Upper lobe of right lung (tissue), 1 donor: ENCODE measurements around the gene CENPH. TPM values are rescaled to one million over a fixed set of nuclear protein-coding genes. Genes with fewer than 3 reads are reported as not detected.
"Not testable (repeated sequence)": the region's sequence is repeated elsewhere in the genome, so short reads cannot be mapped to it uniquely, and the experiment has no call there.

Experiments
- ATAC-seq: fragments of 200-7000 bp; cut with Tn5 transposase; one replicate; pipeline ENCODE4 v1.9.1; 2020; ENCODE audit warnings: mild to moderate bottlenecking, moderate library complexity
- DNase-seq: peaks from one replicate; pipeline ENCODE4 v3.0.0-alpha.2; 2020
- H3K27ac ChIP-seq: fragments of 200-600 bp; one replicate; pipeline ENCODE4 v1.8.0; 2022
- H3K27me3 ChIP-seq: fragments of 200-600 bp; one replicate; pipeline ENCODE4 v1.8.0; 2022; ENCODE audit warnings: mild to moderate bottlenecking
- H3K36me3 ChIP-seq: fragments of 200-600 bp; one replicate; pipeline ENCODE4 v1.8.0; 2022
- H3K4me1 ChIP-seq: fragments of 200-600 bp; one replicate; pipeline ENCODE4 v1.8.0; 2022
- H3K4me3 ChIP-seq: fragments of 200-600 bp; one replicate; pipeline ENCODE4 v1.8.0; 2022; ENCODE audit warnings: mild to moderate bottlenecking
- H3K9me3 ChIP-seq: fragments of 200-600 bp; one replicate; pipeline ENCODE4 v1.8.0; 2022
- intact Hi-C: fragments of 100-400 bp; cut with DNase I; formaldehyde crosslinking; loops from one replicate; pipeline ENCODE4 v1.11.0; 2022
- long read RNA-seq: library from polyadenylated mRNA; unstranded; transcript quantifications from one replicate; pipeline ENCODE4 v2.0.0, GENCODE V29; 2021
- total RNA-seq: library from RNA; stranded (reverse); fragmentation: NEBNext Ultra II Directional; extraction: Animal tissue kit (Norgen Biotek cat#: 25700); gene quantifications from one replicate; pipeline ENCODE4 v1.2.1, GENCODE V29; 2021
- TF ChIP-seq, protein P1 (sequence below): fragments of 200-600 bp; IDR thresholded peaks from one replicate; pipeline ENCODE4 v1.8.0; 2022; ENCODE audit warnings: antibody characterized with exemption
- donor health status: DM: no; HTN: yes; CAD: no; lungs with severe emphysema.

The CENPH gene, protein sequence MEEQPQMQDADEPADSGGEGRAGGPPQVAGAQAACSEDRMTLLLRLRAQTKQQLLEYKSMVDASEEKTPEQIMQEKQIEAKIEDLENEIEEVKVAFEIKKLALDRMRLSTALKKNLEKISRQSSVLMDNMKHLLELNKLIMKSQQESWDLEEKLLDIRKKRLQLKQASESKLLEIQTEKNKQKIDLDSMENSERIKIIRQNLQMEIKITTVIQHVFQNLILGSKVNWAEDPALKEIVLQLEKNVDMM
- 1.6 TPM for total RNA-seq
- long read RNA-seq, partial matches to known transcripts, result 0 of 5 reads
- long read RNA-seq, other reads (novel, unspliced or antisense), result 0 of 5 reads

DNA sequence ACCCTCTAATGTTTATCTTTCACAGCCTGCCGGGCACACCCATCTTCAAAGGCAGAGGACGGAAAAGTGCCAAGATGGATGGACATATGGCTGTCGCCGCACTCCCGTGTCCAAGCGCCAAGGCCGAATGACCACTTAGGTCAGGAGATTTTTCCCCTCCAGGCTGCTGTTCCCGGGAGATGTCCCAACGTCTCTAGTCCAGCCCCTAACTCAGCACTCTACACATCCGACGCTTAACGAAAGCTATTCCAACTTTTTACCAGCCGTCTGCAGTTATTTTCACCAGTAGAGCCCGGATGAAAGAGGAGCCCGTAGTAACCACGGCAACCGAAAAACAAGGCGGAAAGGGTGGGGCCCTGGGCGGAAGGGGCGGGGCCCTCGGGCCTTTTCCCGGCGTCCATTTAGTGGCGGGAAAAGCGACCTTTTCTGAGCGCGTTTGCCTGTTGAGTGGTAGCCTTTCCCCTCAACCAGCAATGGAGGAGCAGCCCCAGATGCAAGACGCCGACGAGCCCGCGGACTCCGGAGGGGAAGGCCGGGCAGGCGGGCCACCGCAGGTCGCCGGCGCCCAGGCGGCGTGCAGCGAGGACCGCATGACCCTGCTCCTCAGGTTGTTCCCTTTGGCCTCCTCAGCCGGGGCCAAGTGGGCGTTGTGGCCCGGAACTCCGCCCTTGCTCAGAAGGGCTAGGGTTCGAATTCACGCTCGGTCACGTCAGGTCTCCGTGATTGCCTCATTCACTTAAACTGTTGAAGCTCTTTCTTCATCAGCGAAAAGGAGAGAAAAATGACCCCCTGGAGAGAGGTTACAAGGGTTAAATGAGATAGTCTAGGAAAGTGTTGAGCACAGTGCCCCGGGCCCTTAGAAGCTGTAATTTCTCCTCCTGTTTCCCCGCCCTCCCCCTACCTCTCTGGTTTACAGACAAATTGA is at the start of gene CENPH:
Gene CENPH, plus strand, starts transcription at position 422 of the 925 bp plus-strand sequence. Its CDS starts 52 bp downstream, at position 474.
- peak; percentile 94 for DNase-seq
- H3K9me3 ChIP-seq, result no peaks in the 10 kb centered on the region
- intact Hi-C loops, result no loop called here
- TF ChIP-seq, protein P1, sequence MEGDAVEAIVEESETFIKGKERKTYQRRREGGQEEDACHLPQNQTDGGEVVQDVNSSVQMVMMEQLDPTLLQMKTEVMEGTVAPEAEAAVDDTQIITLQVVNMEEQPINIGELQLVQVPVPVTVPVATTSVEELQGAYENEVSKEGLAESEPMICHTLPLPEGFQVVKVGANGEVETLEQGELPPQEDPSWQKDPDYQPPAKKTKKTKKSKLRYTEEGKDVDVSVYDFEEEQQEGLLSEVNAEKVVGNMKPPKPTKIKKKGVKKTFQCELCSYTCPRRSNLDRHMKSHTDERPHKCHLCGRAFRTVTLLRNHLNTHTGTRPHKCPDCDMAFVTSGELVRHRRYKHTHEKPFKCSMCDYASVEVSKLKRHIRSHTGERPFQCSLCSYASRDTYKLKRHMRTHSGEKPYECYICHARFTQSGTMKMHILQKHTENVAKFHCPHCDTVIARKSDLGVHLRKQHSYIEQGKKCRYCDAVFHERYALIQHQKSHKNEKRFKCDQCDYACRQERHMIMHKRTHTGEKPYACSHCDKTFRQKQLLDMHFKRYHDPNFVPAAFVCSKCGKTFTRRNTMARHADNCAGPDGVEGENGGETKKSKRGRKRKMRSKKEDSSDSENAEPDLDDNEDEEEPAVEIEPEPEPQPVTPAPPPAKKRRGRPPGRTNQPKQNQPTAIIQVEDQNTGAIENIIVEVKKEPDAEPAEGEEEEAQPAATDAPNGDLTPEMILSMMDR, result no peak
- H3K36me3 ChIP-seq, result no peaks in the 10 kb centered on the region
- peaks cover 9% of the 10 kb centered on the region for H3K4me1 ChIP-seq
- peak within 1 kb of the TSS; percentile 95 for H3K27ac ChIP-seq
- peak; percentile 99 for ATAC-seq
- H3K4me3 ChIP-seq, result peak within 1 kb of the TSS; percentile 75
- H3K27me3 ChIP-seq, result no peaks in the 10 kb centered on the region

DNA sequence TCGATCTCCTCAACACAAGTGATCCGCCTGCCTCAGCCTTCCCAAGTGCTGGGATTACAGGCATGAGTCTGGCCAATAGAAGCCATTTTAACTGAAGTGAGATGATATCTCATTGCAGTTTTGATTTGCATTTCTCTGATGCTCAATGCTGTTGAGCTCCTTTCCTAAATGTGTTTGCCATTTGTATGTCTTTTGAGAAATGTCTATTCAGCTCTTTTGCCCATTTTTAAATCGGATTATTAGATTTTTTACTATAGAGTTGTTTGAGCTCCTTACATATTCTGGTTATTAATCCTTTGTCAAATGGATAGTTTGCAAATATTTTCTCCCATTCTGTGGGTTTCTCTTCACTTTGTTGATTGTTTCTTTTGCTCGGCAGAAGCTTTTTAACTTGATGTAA is 49.1 kb upstream of the CENPH start:
- ATAC-seq, DNase-seq, H3K4me3 ChIP-seq, H3K36me3 ChIP-seq, H3K27ac ChIP-seq, H3K4me1 ChIP-seq, intact Hi-C loops, H3K9me3 ChIP-seq, H3K27me3 ChIP-seq: not testable (repeated sequence)

DNA sequence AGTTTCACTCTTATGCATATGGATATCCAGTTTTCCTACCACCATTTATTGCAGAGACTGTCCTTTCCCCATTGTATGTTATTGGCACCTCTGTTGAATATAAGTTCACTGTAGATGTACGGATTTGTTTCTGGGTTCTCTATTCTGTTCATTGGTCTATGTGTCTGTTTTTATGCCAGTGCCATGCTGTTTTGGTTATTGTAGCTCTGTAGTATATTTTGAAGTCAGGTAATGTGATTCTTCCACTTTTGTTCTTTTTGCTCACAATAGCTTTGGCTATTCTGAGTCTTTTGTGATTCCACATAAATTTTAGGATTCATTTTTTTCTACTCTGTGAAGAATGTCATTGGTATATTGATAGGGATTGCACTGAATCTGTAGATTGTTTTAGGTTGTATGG is 48.6 kb upstream of the CENPH start:
- Histone ChIP-seq H3K27ac (no peak overlapping the region), H3K4me3 (no peak overlapping the region), H3K36me3 (no peaks in the 10 kb centered on the region), H3K9me3 (no peaks in the 10 kb centered on the region), H3K27me3 (no peaks in the 10 kb centered on the region), H3K4me1 (no peaks in the 10 kb centered on the region)
- DNase-seq (no peak), ATAC-seq (no peak)
- intact Hi-C loops, result no loop called here
- TF ChIP-seq, protein P1, result no peak

DNA sequence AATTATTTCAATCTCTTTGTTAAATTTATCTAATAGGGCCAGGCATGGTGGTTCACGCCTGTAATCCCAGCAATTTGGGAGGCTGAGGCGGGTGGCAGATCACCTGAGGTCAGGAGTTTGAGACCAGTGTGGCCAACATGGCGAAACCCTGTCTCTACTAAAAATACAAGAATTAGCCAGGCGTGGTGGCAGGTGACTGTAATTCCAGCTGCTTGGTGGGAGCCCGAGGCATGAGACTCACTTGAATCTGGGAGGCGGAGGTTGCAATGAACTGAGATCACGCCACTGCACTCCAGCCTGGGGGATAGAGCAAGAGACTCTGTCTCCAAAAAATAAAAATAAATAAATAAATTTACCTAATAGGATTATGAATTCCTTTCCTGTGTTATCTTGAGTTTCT is 40.8 kb upstream of the CENPH start:
- H3K9me3 ChIP-seq, H3K27me3 ChIP-seq, ATAC-seq, H3K4me3 ChIP-seq, H3K4me1 ChIP-seq, DNase-seq, H3K36me3 ChIP-seq, H3K27ac ChIP-seq, intact Hi-C loops: not testable (repeated sequence)

DNA sequence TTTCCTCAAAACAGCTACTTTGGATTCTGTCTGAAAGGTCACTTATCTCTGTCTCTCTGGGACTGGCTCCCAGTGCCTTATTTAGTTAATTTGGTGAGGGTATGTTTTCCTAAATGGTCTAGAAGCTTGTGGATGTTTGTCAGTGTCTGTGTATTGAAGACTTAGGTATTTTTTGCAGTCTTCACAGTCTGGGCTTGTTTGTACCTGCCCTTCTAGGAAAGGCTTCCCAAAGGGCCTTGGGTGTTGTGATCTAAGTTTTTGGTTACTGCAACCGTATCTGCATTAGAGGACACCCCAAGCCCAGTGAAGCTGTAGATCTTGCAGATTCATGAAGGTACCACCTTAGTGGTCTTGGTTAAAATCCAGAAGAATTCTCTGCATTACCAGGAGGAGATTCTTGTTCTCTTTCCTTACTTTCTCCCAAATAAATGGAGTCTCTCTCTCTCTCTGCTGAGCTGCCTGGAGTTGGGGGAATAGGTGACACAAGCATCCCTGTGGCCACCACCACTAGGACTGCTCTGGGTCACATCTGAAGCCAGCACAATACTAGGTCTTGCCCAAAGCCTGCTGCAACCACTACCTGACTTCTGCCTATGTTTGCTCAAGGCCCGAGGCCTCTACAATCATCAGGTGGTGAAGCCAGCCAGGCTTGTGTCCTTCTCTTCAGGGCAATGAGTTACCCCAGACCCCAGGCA is 40.3 kb upstream of the CENPH start:
- Histone ChIP-seq H3K4me3 (no peak overlapping the region), H3K27ac (no peak overlapping the region), H3K36me3 (no peaks in the 10 kb centered on the region), H3K9me3 (no peaks in the 10 kb centered on the region), H3K27me3 (no peaks in the 10 kb centered on the region), H3K4me1 (no peaks in the 10 kb centered on the region)
- TF ChIP-seq, protein P1, result no peak
- intact Hi-C loops, result no loop called here
- ATAC-seq (no peak), DNase-seq (no peak)

DNA sequence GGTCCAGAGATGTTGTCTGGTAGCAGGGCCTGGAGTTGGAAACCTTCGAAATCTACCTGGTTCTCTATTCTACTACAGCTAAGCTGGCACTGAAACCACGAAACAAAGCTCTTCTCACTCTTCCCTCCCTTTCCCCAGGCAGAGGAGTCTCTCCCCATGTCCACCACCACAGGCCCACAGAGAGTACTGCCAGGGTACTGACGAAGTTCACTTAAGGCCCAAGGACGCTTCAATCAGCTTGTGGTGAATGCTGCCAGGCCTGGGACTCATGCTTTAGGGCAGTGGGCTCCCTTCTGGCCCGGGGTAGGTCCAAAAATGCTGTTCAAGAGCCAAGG is 39.7 kb upstream of the CENPH start:
- no peak overlapping the region for H3K4me3 ChIP-seq
- TF ChIP-seq, protein P1, result no peak
- no peaks in the 10 kb centered on the region for H3K9me3 ChIP-seq
- no peaks in the 10 kb centered on the region for H3K27me3 ChIP-seq
- intact Hi-C loops, result no loop called here
- no peak for DNase-seq
- no peak for ATAC-seq
- no peak overlapping the region for H3K27ac ChIP-seq
- no peaks in the 10 kb centered on the region for H3K36me3 ChIP-seq
- no peaks in the 10 kb centered on the region for H3K4me1 ChIP-seq
